PC-3 (cell line): ENCODE results near the gene ZC3H6. TPM values are rescaled to one million over a fixed set of nuclear protein-coding genes. Genes with fewer than 3 reads are reported as not detected.
A peak's percentile ranks its signal among the peaks of the same experiment; 100 is the strongest.

Experiments used
- ATAC-seq: fragments of 200-7000 bp; cut with Tn5 transposase; 2 replicates; pipeline ENCODE4 v1.9.1; 2020; ENCODE audit warnings: mild to moderate bottlenecking, moderate library complexity
- BruUV-seq: library from RNA; stranded (reverse); fragments of 400-500 nt; replicated peaks from 2 replicates; lab custom pipeline; 2021; lab: Mats Ljungman, UMichigan
- CTCF ChIA-PET: fragments of 300-600 bp; sonication (Branson Sonifier 250); formaldehyde crosslinking; loops from one replicate; lab custom pipeline; 2022; ENCODE audit warnings: antibody characterized with exemption; lab: Charles Lee
- POLR2A ChIA-PET: fragments of 300-600 bp; sonication (Branson Sonifier 250); formaldehyde crosslinking; loops from one replicate; lab custom pipeline; 2022; ENCODE audit warnings: antibody characterized with exemption; ENCODE audit not compliant: unreplicated experiment; lab: Charles Lee
- DNase-seq: peaks from one replicate; pipeline ENCODE4 v3.0.0-alpha.2; 2015
- H2AFZ ChIP-seq: fragments of 300-600 bp; sonication (generic); 2 replicates; pipeline ENCODE4 v1.6.0; 2016; ENCODE audit warnings: antibody characterized with exemption, low read length
- H3F3A ChIP-seq: fragments of 300-600 bp; sonication (generic); one replicate; pipeline ENCODE4 v1.6.0; 2017; ENCODE audit warnings: antibody characterized with exemption, low read length, control low read depth, mild to moderate bottlenecking; ENCODE audit not compliant: unreplicated experiment
- H3K27ac ChIP-seq: fragments of 300-600 bp; sonication (generic); 2 replicates; pipeline ENCODE4 v1.5.1; 2016; ENCODE audit warnings: mild to moderate bottlenecking, low read length
- H3K27me3 ChIP-seq: fragments of 300-600 bp; sonication (generic); 2 replicates; pipeline ENCODE4 v1.6.1; 2016; ENCODE audit warnings: low read length, mixed read lengths
- H3K36me3 ChIP-seq: fragments of 300-600 bp; sonication (generic); 2 replicates; pipeline ENCODE4 v1.6.1; 2016; ENCODE audit warnings: low read depth, mixed run types, low read length, mixed read lengths
- H3K4me1 ChIP-seq: fragments of 300-600 bp; sonication (generic); 2 replicates; pipeline ENCODE4 v1.5.1; 2016; ENCODE audit warnings: low read length; ENCODE audit not compliant: insufficient read depth
- H3K4me2 ChIP-seq: fragments of 300-600 bp; sonication (generic); 2 replicates; pipeline ENCODE4 v1.6.0; 2016; ENCODE audit warnings: low read length
- H3K4me3 ChIP-seq: fragments of 300-600 bp; sonication (generic); 2 replicates; pipeline ENCODE4 v1.5.1; 2016; ENCODE audit warnings: mild to moderate bottlenecking, low read length, mixed read lengths
- H3K79me2 ChIP-seq: fragments of 300-600 bp; sonication (generic); 2 replicates; pipeline ENCODE4 v1.6.1; 2017; ENCODE audit warnings: low read length, mixed read lengths
- H3K9ac ChIP-seq: fragments of 300-600 bp; sonication (generic); 2 replicates; pipeline ENCODE4 v1.6.0; 2016; ENCODE audit warnings: mild to moderate bottlenecking, low read length
- H3K9me2 ChIP-seq: fragments of 300-600 bp; sonication (generic); replicated peaks from 2 replicates; pipeline ENCODE4 v1.6.1; 2016; ENCODE audit warnings: mixed run types, low read length, mixed read lengths
- H3K9me3 ChIP-seq: fragments of 300-600 bp; sonication (generic); 2 replicates; pipeline ENCODE4 v1.6.1; 2016; ENCODE audit warnings: low read length, mixed read lengths
- H4K20me1 ChIP-seq: fragments of 300-600 bp; sonication (generic); 2 replicates; pipeline ENCODE4 v1.6.1; 2016; ENCODE audit warnings: low read length, mixed read lengths
- EZH2 ChIP-seq: fragments of 300-600 bp; sonication (generic); IDR thresholded peaks from one replicate; pipeline ENCODE4 v1.6.1; 2017; ENCODE audit warnings: antibody characterized with exemption, mild to moderate bottlenecking, low read length; ENCODE audit not compliant: unreplicated experiment
- EZH2phosphoT487 ChIP-seq: fragments of 300-600 bp; sonication (generic); IDR thresholded peaks from 2 replicates; pipeline ENCODE4 v1.6.1; 2018; ENCODE audit warnings: mild to moderate bottlenecking, antibody characterized with exemption, low read length, borderline replicate concordance
- intact Hi-C: fragments of 100-400 bp; cut with micrococcal nuclease; formaldehyde crosslinking; loops from 2 replicates; pipeline ENCODE4 v1.9.0; 2023
- total RNA-seq: library from RNA; depleted of rRNA; stranded (reverse); fragments of >200 nt; gene quantifications from 2 replicates; pipeline ENCODE4 v1.2.3, GENCODE V29; 2014
- TF ChIP-seq, protein P1 (sequence below): fragments of 300-600 bp; sonication (generic); conservative IDR thresholded peaks from 2 replicates; pipeline ENCODE4 v1.5.1; 2017; ENCODE audit warnings: antibody characterized with exemption, low read depth, mild to moderate bottlenecking, low read length

The ZC3H6 gene
- total RNA-seq, 1 experiment from 2014 or later: 1.3 TPM

DNA sequence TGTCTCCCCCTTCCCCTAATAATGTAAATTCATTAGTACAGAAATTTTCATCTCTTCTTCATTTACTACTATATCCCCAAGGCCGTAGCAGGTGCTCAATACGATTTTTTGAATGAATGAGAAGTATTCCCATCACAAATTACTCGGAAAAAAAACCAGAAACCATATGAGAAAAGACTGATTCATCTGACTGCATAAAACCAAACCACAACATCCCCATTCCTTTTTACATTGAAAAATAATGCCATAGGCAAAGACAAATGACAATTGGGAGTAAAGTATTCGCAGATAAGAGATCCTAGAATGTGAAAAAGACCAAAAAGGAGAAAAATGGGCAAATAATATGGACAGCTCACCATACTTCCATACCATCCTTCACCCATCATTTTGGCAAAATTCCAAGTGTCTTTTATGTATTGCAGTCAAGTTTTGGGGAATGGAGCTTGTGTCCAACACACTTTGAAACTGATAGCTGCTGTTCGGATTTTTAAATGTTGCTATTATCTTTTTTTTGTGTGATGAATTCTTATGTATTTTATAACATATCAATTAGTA is 22.1 kb upstream of the ZC3H6 start:
- Histone ChIP-seq H3K27me3 (no peaks in the 10 kb centered on the region), H3K27ac (no peak overlapping the region), H4K20me1 (no peaks in the 10 kb centered on the region), H3K36me3 (no peaks in the 10 kb centered on the region; the same call in 1 of the 2 replicates), H3K9me2 (no peaks in the 10 kb centered on the region), H3K4me1 (peaks cover 16% of the 10 kb centered on the region; the same call in 1 of the 2 replicates), H3K4me3 (peak overlapping the region; percentile 88), H3K79me2 (peaks cover 48% of the 10 kb centered on the region), H3K9me3 (no peaks in the 10 kb centered on the region), H3K9ac (no peak overlapping the region), H2AFZ (no peak overlapping the region), H3F3A (no peaks in the 10 kb centered on the region), H3K4me2 (peak overlapping the region; percentile 90)
- POLR2A ChIA-PET: interaction anchor here (0.7 kb wide), 1 partner anchor 555 kb away, joined by 3 read pairs; no protein-coding TSS in a partner anchor
- ATAC-seq: no peak
- no peak for DNase-seq
- intact Hi-C loops: loop anchor here (10.0 kb wide), 2 partner anchors 181 to 369 kb away; partner anchors contain the start of genes ANAPC1 and RGPD8
- TF ChIP-seq EZH2phosphoT487 (no peak), EZH2 (no peak)
- TF ChIP-seq, protein P1, sequence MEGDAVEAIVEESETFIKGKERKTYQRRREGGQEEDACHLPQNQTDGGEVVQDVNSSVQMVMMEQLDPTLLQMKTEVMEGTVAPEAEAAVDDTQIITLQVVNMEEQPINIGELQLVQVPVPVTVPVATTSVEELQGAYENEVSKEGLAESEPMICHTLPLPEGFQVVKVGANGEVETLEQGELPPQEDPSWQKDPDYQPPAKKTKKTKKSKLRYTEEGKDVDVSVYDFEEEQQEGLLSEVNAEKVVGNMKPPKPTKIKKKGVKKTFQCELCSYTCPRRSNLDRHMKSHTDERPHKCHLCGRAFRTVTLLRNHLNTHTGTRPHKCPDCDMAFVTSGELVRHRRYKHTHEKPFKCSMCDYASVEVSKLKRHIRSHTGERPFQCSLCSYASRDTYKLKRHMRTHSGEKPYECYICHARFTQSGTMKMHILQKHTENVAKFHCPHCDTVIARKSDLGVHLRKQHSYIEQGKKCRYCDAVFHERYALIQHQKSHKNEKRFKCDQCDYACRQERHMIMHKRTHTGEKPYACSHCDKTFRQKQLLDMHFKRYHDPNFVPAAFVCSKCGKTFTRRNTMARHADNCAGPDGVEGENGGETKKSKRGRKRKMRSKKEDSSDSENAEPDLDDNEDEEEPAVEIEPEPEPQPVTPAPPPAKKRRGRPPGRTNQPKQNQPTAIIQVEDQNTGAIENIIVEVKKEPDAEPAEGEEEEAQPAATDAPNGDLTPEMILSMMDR: no peak
- CTCF ChIA-PET: no interaction called here
- no TSS peak for BruUV-seq

DNA sequence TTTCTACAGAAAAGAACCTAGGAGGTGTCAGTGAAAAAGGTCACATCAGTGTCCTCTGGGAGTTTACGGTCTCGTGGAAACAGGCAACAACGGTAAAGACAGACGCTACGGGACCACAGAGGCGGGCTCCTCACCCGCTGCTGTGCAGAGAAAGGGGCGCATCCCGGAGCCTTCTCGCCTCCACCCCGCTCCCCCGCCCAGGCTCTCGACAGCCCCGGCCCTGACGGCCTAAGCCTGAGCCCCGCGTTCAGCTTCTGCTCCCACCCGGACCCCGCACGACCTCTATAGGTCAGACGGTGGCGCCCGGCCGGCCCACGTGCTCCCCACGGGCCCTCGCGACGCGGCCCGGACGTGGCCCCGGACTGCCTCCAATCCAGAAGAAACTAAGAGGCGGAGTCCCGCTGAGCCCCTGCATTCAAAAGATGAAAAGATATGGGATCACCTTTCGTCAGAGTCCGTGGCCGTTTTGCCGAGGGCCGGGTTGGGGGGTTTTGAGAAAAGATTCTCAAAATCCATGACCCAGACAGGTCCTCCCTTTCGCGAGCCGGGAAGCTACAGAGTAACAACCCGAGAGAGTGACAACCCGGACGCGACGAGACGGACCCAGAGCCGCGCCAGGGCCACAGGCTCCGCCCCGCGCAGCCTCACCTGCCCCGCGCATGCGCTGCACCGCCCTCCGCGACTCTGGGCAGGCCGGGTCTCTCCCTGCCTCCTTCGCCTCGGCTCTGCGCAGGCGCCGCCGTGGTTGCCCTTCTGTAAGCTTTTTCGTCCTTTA is 20.7 kb upstream of the ZC3H6 start, which contains the start of gene ZC3H8:
Gene ZC3H8, minus strand, starts transcription at position 577 of the 775 bp plus-strand sequence. Its CDS starts 61 bp downstream, at position 516.
- peak within 1 kb of the TSS; percentile 88 for H3K4me3 ChIP-seq
- CTCF ChIA-PET: interaction anchor here (0.5 to 0.6 kb wide), 2 partner anchors 105 to 133 kb away, joined by 3 read pairs; no protein-coding TSS in a partner anchor
- H3K79me2 ChIP-seq: peaks cover 48% of the 10 kb centered on the region
- BruUV-seq: no TSS peak
- no peaks in the 10 kb centered on the region; the same call in 1 of the 2 replicates for H3K36me3 ChIP-seq
- H3K9me3 ChIP-seq: no peaks in the 10 kb centered on the region
- H3K27me3 ChIP-seq: no peaks in the 10 kb centered on the region
- H3K4me2 ChIP-seq: peak within 1 kb of the TSS; percentile 90
- intact Hi-C loops: loop anchor here (5.0 to 10.0 kb wide), 4 partner anchors 132 to 370 kb away; partner anchors contain the start of genes ANAPC1, CHCHD5 and RGPD8
- peak; percentile 93 for DNase-seq
- peak; percentile 97 for ATAC-seq
- POLR2A ChIA-PET: no interaction called here
- no peaks in the 10 kb centered on the region for H3F3A ChIP-seq
- H3K9me2 ChIP-seq: no peaks in the 10 kb centered on the region
- H3K9ac ChIP-seq: peak within 1 kb of the TSS; percentile 81
- TF ChIP-seq, protein P1: no peak; the same call in 1 of the 2 replicates
- TF ChIP-seq EZH2: no peak
- peak within 1 kb of the TSS; percentile 87 for H2AFZ ChIP-seq
- H3K4me1 ChIP-seq: peaks cover 18% of the 10 kb centered on the region
- no peaks in the 10 kb centered on the region for H4K20me1 ChIP-seq
- H3K27ac ChIP-seq: peak within 1 kb of the TSS; percentile 39
